ENCODE results near the gene METTL9.

GRCh38 chr16:21610766-21611165 is 11.4 kb downstream of the METTL9 start:
- TF ChIP-seq CTCF (IDR thresholded peaks at IDR 0.05) (no peak), POLR2A (IDR thresholded peaks at IDR 0.05) (no peak)
